ENCODE data around the gene ALG3.

DNA sequence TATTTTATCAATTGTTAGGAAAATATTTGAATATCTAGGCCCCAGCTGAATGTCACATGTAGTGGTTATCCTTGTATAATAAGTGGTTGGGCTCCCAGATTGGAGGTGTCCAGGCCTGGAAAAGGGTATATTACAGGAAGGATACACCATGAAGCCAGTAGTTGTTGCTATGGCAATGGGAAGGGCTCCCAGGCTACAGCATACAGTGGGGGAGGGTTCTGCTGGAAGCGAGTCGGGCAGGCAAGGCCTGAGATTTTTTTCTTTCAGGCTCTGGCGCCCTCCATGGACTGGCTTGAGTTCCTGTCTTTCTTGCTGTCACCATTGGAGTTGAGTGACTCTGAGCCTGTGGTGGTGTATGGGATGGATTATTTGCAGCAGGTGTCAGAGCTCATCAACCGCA lies 35.9 kb upstream of the ALG3 start:
- TF ChIP-seq, protein P1, sequence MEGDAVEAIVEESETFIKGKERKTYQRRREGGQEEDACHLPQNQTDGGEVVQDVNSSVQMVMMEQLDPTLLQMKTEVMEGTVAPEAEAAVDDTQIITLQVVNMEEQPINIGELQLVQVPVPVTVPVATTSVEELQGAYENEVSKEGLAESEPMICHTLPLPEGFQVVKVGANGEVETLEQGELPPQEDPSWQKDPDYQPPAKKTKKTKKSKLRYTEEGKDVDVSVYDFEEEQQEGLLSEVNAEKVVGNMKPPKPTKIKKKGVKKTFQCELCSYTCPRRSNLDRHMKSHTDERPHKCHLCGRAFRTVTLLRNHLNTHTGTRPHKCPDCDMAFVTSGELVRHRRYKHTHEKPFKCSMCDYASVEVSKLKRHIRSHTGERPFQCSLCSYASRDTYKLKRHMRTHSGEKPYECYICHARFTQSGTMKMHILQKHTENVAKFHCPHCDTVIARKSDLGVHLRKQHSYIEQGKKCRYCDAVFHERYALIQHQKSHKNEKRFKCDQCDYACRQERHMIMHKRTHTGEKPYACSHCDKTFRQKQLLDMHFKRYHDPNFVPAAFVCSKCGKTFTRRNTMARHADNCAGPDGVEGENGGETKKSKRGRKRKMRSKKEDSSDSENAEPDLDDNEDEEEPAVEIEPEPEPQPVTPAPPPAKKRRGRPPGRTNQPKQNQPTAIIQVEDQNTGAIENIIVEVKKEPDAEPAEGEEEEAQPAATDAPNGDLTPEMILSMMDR (IDR thresholded peaks at IDR 0.05; ENCODE audit: insufficient read depth, low read depth, low read length), result peak; percentile 39
- TF ChIP-seq EZH2 (IDR thresholded peaks at IDR 0.05; ENCODE audit: insufficient read depth, low read length), result no peak

All from astrocyte (in vitro differentiated cells and primary cell).